ENCODE measurements around the gene SLC37A1. TPM values are rescaled to one million over a fixed set of nuclear protein-coding genes. Genes with fewer than 3 reads are reported as not detected.

The SLC37A1 gene
- total RNA-seq, 4 donors from 2014 or later = 2.3 to 8.8 (median 6.3) TPM

GRCh38 chr21:42518215-42518614, 4.6 kb downstream of the SLC37A1 start:
- Histone ChIP-seq H3K4me3 (no peak overlapping the region), H3K27ac (no peak overlapping the region), H3K9me3 (no peaks in the 10 kb centered on the region), H3K36me3 (no peaks in the 10 kb centered on the region), H3K27me3 (no peaks in the 10 kb centered on the region), H3K4me1 (peaks cover 0 to 9% of the 10 kb centered on the region in 2 donors)
- intact Hi-C loops (cut with DNase I; ENCODE audit: low total_unique reads) = no loop called here
- TF ChIP-seq CTCF (IDR thresholded peaks at IDR 0.05) (no peak), POLR2A (IDR thresholded peaks at IDR 0.05) (no peak)
- DNase-seq = no peak

- no peak for TF ChIP-seq CTCF (IDR thresholded peaks at IDR 0.05)
- no peak for TF ChIP-seq POLR2A (IDR thresholded peaks at IDR 0.05)
- Histone ChIP-seq H3K27ac (no peak overlapping the region), H3K36me3 (no peaks in the 10 kb centered on the region), H3K27me3 (no peaks in the 10 kb centered on the region), H3K4me3 (no peak overlapping the region), H3K9me3 (no peaks in the 10 kb centered on the region), H3K4me1 (peaks cover 0 to 9% of the 10 kb centered on the region in 2 donors)
- intact Hi-C loops (cut with DNase I; ENCODE audit: low total_unique reads) = no loop called here
- no peak for DNase-seq
Observed at GRCh38 chr21:42518626-42519025, 5.0 kb downstream of the SLC37A1 start.

GRCh38 chr21:42520628-42521253, 7.1 kb downstream of the SLC37A1 start:
- Histone ChIP-seq H3K4me1 (peaks cover 0 to 6% of the 10 kb centered on the region in 2 donors), H3K4me3 (no peak overlapping the region), H3K9me3 (no peaks in the 10 kb centered on the region), H3K27me3 (no peaks in the 10 kb centered on the region), H3K36me3 (no peaks in the 10 kb centered on the region), H3K27ac (no peak overlapping the region)
- intact Hi-C loops (cut with DNase I; ENCODE audit: low total_unique reads) = no loop called here
- TF ChIP-seq POLR2A (IDR thresholded peaks at IDR 0.05) (no peak), CTCF (IDR thresholded peaks at IDR 0.05) (no peak)
- DNase-seq = no peak

- Histone ChIP-seq H3K27me3 (no peaks in the 10 kb centered on the region), H3K4me3 (no peak overlapping the region), H3K27ac (no peak overlapping the region), H3K9me3 (no peaks in the 10 kb centered on the region), H3K4me1 (peaks cover 0 to 6% of the 10 kb centered on the region in 2 donors), H3K36me3 (no peaks in the 10 kb centered on the region)
- no peak for TF ChIP-seq CTCF (IDR thresholded peaks at IDR 0.05)
- no peak for TF ChIP-seq POLR2A (IDR thresholded peaks at IDR 0.05)
- intact Hi-C loops (cut with DNase I; ENCODE audit: low total_unique reads) = no loop called here
- DNase-seq = no peak
Observed at GRCh38 chr21:42521384-42521783, 7.7 kb downstream of the SLC37A1 start.

- Histone ChIP-seq H3K4me1 (peaks cover 0 to 6% of the 10 kb centered on the region in 2 donors), H3K36me3 (no peaks in the 10 kb centered on the region), H3K27ac (no peak overlapping the region), H3K4me3 (no peak overlapping the region), H3K9me3 (no peaks in the 10 kb centered on the region), H3K27me3 (no peaks in the 10 kb centered on the region)
- intact Hi-C loops (cut with DNase I; ENCODE audit: low total_unique reads) = no loop called here
- TF ChIP-seq CTCF (IDR thresholded peaks at IDR 0.05) = no peak
- no peak for TF ChIP-seq POLR2A (IDR thresholded peaks at IDR 0.05)
- DNase-seq = no peak
Observed at GRCh38 chr21:42521805-42522204, 8.2 kb downstream of the SLC37A1 start.

All from uterus (tissue), 4 donors.